Measurements from ENCODE around the gene GGTLC3. TPM values are rescaled to one million over a fixed set of nuclear protein-coding genes. Genes with fewer than 3 reads are reported as not detected.
"Not testable (repeated sequence)": the region's sequence is repeated elsewhere in the genome, so short reads cannot be mapped to it uniquely, and the experiment has no call there.

The GGTLC3 gene
- total RNA-seq: not detected
- long read RNA-seq: 0 reads

- H3K27me3 ChIP-seq (ENCODE audit: low read depth); intact Hi-C loops (cut with micrococcal nuclease); H3K27ac ChIP-seq (replicated peaks); H3K4me3 ChIP-seq; H3K36me3 ChIP-seq; DNase-seq; H3K9me3 ChIP-seq (replicated peaks); H3K4me1 ChIP-seq: not testable (repeated sequence)
Observed at GRCh38 chr22:18518061-18518460, at the start of gene GGTLC3. GGTLC3 (minus strand) TSS chr22:18518161; CDS start chr22:18517897, 264 bp downstream.

- H3K9me3 ChIP-seq (replicated peaks); intact Hi-C loops (cut with micrococcal nuclease); H3K4me1 ChIP-seq; H3K27me3 ChIP-seq (ENCODE audit: low read depth); H3K36me3 ChIP-seq; DNase-seq; H3K27ac ChIP-seq (replicated peaks); H3K4me3 ChIP-seq: not testable (repeated sequence)
Observed at GRCh38 chr22:18560099-18560974, 42.4 kb upstream of the GGTLC3 start.

- DNase-seq; intact Hi-C loops (cut with micrococcal nuclease); H3K4me1 ChIP-seq; H3K27me3 ChIP-seq (ENCODE audit: low read depth); H3K9me3 ChIP-seq (replicated peaks); H3K27ac ChIP-seq (replicated peaks); H3K4me3 ChIP-seq; H3K36me3 ChIP-seq: not testable (repeated sequence)
Observed at GRCh38 chr22:18558939-18559338, 41.0 kb upstream of the GGTLC3 start.

GRCh38 chr22:18558516-18558915 lies 40.6 kb upstream of the GGTLC3 start:
- H3K27me3 ChIP-seq (ENCODE audit: low read depth); H3K36me3 ChIP-seq; H3K4me3 ChIP-seq; H3K4me1 ChIP-seq; H3K9me3 ChIP-seq (replicated peaks); H3K27ac ChIP-seq (replicated peaks); intact Hi-C loops (cut with micrococcal nuclease); DNase-seq: not testable (repeated sequence)

- H3K36me3 ChIP-seq; H3K9me3 ChIP-seq (replicated peaks); H3K27ac ChIP-seq (replicated peaks); H3K27me3 ChIP-seq (ENCODE audit: low read depth); H3K4me3 ChIP-seq; H3K4me1 ChIP-seq; intact Hi-C loops (cut with micrococcal nuclease): not testable (repeated sequence)
- DNase-seq: peak; percentile 49
Observed at GRCh38 chr22:18554280-18555256, 36.6 kb upstream of the GGTLC3 start.

GRCh38 chr22:18552839-18553597 lies 35.1 kb upstream of the GGTLC3 start:
- H3K9me3 ChIP-seq (replicated peaks); DNase-seq; H3K27ac ChIP-seq (replicated peaks); H3K27me3 ChIP-seq (ENCODE audit: low read depth); H3K36me3 ChIP-seq; H3K4me1 ChIP-seq; intact Hi-C loops (cut with micrococcal nuclease); H3K4me3 ChIP-seq: not testable (repeated sequence)

GRCh38 chr22:18551046-18551445 lies 33.1 kb upstream of the GGTLC3 start:
- intact Hi-C loops (cut with micrococcal nuclease); H3K4me3 ChIP-seq; H3K36me3 ChIP-seq; H3K9me3 ChIP-seq (replicated peaks); H3K27me3 ChIP-seq (ENCODE audit: low read depth); H3K27ac ChIP-seq (replicated peaks); H3K4me1 ChIP-seq; DNase-seq: not testable (repeated sequence)

- H3K9me3 ChIP-seq (replicated peaks); H3K27ac ChIP-seq (replicated peaks); H3K4me3 ChIP-seq; intact Hi-C loops (cut with micrococcal nuclease); DNase-seq; H3K27me3 ChIP-seq (ENCODE audit: low read depth); H3K36me3 ChIP-seq; H3K4me1 ChIP-seq: not testable (repeated sequence)
Observed at GRCh38 chr22:18549458-18550179, 31.7 kb upstream of the GGTLC3 start.

GRCh38 chr22:18544615-18545014 lies 26.7 kb upstream of the GGTLC3 start:
- H3K4me1 ChIP-seq; intact Hi-C loops (cut with micrococcal nuclease); H3K27ac ChIP-seq (replicated peaks); H3K4me3 ChIP-seq; DNase-seq; H3K27me3 ChIP-seq (ENCODE audit: low read depth); H3K36me3 ChIP-seq; H3K9me3 ChIP-seq (replicated peaks): not testable (repeated sequence)

GRCh38 chr22:18543400-18543799 lies 25.4 kb upstream of the GGTLC3 start:
- H3K27me3 ChIP-seq (ENCODE audit: low read depth); H3K27ac ChIP-seq (replicated peaks); H3K4me3 ChIP-seq; intact Hi-C loops (cut with micrococcal nuclease); H3K36me3 ChIP-seq; H3K9me3 ChIP-seq (replicated peaks); DNase-seq; H3K4me1 ChIP-seq: not testable (repeated sequence)

- H3K27me3 ChIP-seq (ENCODE audit: low read depth); H3K27ac ChIP-seq (replicated peaks); H3K4me1 ChIP-seq; intact Hi-C loops (cut with micrococcal nuclease); H3K36me3 ChIP-seq; H3K4me3 ChIP-seq; H3K9me3 ChIP-seq (replicated peaks); DNase-seq: not testable (repeated sequence)
Observed at GRCh38 chr22:18539994-18540393, 22.0 kb upstream of the GGTLC3 start.

- H3K27me3 ChIP-seq (ENCODE audit: low read depth); H3K36me3 ChIP-seq; intact Hi-C loops (cut with micrococcal nuclease); DNase-seq; H3K4me1 ChIP-seq; H3K27ac ChIP-seq (replicated peaks); H3K9me3 ChIP-seq (replicated peaks); H3K4me3 ChIP-seq: not testable (repeated sequence)
Observed at GRCh38 chr22:18534315-18534714, 16.4 kb upstream of the GGTLC3 start.

Data from left ventricle myocardium inferior (tissue), 1 donor.